Activated CD4-positive, alpha-beta T cell treated with anti-CD3 and anti-CD28 coated beads, Interleukin-2, amount 50 U/mL, for 16 hours (primary cell): ENCODE measurements around the gene NFASC.

Source experiments
- DNase-seq: peaks from one replicate; pipeline ENCODE4 v3.0.0-alpha.2; 2020

Gene NFASC

DNA sequence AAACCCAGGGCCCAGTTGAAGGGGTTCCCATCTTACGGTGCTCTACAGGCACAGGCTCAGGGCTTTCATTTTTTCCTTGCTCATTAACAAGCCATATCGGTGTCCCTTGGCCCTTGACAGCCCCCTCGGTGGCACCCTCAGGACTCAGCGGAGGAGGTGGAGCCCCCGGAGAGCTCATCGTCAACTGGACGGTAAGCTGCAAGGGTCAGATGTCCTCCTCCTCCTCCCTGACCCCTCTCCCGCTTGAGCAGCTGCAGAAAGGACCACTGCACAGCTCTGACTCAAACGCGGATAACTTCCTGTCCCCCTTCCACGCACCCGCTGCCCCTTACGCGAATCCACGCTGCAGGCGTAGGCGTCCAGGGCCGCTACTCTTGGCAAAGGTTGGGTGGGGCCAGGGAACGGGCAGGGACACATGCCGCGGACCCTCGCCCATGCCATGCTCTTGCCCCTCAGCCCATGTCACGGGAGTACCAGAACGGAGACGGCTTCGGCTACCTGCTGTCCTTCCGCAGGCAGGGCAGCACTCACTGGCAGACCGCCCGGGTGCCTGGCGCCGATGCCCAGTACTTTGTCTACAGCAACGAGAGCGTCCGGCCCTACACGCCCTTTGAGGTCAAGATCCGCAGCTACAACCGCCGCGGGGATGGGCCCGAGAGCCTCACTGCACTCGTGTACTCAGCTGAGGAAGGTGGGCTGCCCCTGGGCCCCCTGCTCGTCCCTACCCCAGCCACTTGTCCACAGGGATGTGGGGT lies 198.9 kb downstream of the NFASC start:
- no peak for DNase-seq

DNA sequence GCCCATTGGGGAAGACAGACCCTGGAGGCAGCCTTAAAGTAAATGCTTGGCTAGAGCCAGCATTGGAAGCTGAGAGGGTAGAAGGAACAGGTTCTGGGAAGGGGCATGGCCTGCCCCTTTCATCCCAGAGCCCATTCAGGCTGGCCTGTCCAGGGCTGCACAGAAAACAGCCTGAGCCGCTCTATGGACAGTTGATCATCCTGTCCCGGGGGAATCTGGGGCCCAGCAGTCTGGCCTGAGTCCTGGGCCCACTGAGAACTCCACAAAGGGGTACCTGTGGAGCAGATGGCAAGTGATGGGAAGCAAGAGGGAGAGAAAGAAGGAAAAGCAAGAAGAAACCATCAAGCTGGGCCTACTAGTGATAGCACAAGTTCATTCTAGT lies 200.4 kb downstream of the NFASC start:
- no peak for DNase-seq

DNA sequence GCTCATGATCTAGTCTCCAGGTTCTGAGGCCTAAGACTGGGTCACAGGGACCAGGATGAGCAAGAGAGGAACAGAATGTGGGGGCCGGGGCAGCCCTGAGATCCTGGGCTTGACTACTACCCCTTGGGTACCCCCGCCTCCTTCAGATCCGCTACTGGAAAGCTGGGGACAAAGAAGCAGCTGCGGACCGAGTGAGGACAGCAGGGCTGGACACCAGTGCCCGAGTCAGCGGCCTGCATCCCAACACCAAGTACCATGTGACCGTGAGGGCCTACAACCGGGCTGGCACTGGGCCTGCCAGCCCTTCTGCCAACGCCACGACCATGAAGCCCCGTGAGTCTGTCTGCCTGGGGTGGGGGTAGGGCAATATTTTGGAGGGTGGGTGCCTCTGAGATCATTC lies 201.1 kb downstream of the NFASC start:
- DNase-seq: no peak

DNA sequence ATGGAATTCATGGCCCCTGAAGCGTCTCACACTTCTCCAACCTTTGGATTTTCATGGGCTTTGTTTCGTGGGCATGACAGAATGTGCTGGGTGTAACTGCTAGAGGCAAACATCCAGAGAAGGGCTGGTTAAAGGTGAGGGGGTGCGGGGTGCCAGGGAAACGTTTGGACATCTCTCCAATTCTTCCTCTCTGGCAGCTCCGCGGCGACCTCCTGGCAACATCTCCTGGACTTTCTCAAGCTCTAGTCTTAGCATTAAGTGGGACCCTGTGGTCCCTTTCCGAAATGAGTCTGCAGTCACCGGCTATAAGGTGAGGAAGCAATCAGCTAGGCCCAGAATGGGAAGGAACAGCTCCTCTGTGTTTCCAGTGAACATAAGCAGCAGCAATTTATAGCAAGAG lies 201.6 kb downstream of the NFASC start:
- DNase-seq: no peak
